ENCODE results near the gene FDPS.

Gene FDPS

DNA sequence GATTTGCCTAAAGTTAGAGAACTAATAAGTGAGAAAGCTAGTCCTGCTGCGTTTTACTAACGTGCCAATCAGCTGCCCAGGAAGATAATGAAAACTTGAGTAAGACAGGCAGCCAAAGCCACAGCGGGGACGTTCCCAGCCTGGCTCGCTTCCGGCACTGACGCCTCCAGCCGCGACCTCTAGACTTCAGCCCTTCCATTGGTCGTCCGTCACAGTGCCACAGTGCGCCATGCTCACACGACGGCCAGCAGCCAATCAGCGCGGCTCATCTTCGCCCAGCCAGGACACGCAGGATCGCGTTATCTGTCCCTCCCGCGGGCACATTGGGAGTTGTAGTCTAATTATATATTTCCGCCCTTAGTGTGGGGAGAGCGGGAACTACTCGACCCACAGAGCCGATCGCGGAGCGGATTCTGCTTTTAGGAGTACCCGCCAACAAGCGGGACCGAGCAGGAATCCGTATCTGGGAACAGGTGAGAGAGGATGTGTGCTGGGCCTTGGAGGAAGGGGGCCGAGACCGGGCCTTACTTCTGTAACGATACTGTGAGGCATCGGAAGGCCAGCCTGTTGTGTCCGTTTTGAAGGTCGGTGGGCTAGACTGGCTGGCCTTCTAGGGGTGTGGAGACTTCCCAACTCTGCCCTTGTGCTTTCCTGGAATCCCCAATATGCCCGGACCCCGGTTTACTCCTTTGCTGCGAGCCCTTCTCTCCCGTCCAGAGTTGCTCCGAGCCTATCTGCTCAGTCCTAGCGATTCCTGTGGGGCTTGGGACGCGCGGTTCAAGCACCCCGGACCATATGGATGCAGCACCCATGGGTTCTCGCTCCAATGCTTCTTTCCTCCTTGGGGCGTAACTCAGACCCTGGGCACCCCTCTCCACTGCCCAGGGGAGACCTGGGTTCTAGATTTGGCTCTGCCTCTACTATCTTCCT is at the start of gene FDPS:
Gene FDPS, plus strand, starts transcription at position 374 of the 930 bp plus-strand sequence. CDS start 924 bp downstream, outside the sequence.
- peak; percentile 82 to 94 (median 92) for DNase-seq (ENCODE audit: low read depth in 3 of 3, low spot score in 1 of 3)

DNA sequence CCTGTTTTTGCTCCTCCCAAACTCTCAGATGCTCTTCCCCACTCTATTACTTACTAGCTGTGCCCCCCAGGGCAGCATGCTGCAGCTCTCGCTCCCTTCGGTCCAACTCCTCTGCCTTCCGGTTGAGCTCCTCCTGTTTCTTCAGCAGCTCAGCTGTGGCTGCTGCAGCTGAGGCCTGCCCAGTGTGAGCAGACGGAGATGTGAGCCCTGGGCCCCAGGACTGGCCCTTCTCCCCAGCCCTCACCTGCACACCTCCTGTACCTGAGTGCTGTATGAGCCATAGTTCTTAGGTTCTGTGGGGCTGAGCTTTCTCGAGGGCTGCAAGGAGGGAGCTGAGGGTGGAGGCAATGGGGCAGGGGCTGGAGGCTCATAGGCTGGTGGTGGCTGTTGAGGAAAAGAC is 48.4 kb upstream of the FDPS start:
- DNase-seq (ENCODE audit: low read depth in 3 of 3, low spot score in 1 of 3): no peak

DNA sequence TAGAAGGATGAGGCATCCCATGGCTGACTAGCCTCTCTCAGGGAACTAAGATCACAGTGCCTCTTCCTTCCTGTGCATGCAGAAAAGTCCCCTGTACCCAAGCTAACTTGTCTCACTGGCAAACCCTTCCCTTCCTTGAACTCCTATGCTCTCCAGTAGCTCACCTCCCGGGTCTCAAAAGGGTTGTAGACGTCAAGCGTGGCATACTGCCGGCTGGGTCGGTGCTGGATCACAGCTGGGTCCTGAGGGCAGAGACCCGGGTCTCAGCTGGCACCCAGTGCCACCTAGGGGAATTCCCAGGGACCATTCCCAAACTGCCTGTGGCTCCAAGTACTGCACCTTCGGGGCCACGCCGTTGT is 47.2 kb upstream of the FDPS start:
- DNase-seq (ENCODE audit: low read depth in 3 of 3, low spot score in 1 of 3): no peak

DNA sequence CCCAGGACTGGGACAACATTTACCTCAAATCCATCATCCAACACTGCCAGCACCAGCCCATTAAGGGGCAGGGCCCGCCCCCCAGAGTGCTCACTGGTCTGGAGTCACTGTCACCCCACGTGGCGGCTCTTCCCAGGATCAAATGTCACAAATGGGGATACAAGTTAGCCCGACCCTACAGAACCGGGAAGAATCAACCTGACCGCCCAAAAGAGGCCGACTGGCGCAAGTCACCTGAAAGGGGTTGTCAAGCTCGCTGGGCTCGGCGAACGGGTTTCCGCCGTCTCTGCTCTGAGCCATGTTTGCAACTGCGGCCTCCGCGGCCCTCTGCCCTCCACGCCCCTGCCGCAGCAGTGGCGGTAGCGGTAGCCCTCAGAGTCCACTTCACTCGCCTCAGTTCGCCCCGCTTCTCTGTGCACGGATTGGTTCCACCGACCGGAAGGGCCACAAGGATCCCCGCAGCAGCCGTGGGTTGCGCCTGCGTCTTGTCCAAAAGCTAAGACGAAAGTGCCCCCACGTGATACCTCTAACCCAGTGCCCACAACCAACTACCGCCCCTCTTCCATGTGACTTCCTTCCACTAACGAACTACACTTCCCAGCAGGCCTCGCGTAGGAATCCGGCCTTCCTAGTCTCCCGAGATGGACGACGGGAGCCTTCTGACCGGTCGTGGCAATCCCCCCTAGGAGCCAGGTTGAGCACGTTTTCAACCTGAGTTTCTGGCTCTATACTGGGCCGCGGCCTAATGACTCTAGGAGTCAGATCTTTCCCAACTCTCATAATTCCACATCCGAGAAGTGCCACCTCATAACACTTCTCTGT is 46.6 kb upstream of the FDPS start, which contains the start of gene SCAMP3:
Gene SCAMP3, minus strand, starts transcription at position 509 of the 822 bp plus-strand sequence. Its CDS starts 209 bp downstream, at position 300.
- DNase-seq (ENCODE audit: low read depth in 3 of 3, low spot score in 1 of 3): peak; percentile 63 to 74 (median 65)

DNA sequence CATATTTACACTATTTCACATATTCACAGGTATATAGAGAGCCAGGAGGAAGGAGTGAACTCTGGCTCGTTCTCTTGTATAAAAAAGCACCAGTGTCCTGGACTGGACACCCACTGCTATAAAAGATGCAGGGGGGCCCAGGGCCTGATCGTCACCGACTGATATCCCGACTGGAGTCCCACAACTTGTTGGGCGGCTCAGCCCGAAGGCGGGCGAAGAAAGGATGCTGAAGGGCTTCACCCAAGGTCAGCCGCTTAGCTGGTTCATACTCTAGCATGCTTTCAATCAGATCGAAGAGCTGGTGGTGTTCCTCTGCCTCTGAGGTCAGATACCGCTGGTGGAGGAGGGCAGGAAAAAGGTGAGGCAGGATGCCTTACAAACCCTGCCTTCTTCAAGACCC is 45.6 kb upstream of the FDPS start:
- no peak for DNase-seq (ENCODE audit: low read depth in 3 of 3, low spot score in 1 of 3)

DNA sequence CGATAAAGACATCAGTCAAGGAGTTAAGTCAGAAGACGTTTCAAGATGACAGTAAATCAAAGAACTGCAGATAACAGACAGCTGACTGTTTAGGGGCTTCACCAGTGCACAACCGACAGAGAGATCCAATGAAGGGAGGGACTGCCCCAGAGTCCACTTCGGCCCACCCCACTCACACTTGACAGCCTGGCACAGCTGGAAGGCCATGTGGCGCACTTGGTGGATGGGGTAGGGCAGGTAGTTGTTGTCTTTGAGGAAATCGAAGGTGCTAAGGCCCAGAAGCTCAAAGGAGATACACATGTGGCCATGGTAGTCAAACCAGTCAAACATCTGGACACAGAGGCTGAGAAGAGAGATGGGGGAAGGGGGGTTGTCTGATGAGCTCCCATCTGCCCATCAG is 42.1 kb upstream of the FDPS start:
- DNase-seq (ENCODE audit: low read depth in 3 of 3, low spot score in 1 of 3): no peak

DNA sequence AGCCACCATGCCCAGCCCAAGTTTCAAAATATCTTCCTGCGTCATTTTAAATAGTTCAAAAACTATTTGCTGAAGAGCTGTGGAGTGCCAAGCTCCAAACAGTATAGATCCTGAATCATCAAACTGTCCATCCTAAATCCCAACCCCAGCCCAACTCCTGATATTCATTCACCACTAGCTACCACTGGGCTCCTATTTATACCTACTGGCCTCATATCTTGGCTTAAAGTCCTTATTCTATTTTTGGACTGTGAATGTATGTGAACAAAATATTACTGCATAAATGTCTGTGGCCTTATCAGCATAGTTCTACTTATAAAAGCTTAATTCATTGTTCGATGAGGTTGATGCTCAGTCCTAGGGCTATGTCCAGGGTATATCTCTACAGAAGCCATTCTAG is 41.3 kb upstream of the FDPS start:
- no peak for DNase-seq (ENCODE audit: low read depth in 3 of 3, low spot score in 1 of 3)

DNA sequence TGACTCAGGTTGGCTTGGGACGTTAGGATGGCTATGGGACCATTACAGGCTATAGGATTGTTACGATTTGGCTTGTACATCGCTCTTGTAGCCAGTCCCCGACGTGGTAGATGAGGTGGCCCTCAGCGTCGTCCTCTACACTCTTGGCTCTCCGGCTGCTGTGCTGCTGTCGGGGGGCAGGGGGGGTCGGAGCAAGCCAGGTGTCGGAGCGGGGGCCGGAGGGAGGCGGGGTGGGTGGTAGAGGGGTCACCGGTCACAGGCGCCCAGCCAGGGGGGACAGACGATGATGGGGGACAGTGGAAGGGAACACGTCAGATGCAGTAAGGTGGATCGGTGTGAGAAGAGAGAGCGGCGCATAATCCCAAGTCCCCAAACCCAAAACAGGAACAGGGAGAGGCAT is 40.0 kb upstream of the FDPS start:
- no peak for DNase-seq (ENCODE audit: low read depth in 3 of 3, low spot score in 1 of 3)

DNA sequence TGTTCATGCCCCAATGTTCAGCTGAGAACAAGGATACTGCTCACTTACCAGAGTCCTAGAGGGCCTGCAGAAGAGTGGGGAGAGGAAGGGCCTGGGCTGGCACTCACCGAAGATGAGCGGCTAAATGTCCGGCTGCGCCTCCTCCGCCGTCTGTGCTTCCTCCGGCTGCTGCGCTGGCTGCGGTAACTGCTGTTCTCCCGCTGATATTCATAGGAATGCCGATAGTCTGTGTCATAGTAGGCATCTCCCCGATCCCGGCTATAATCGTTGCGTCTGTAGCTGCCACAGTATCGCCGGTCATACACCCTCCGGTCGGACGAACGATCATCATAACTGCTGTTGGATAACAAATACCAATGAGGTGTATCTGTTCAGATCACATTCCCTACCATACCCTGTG is 39.3 kb upstream of the FDPS start:
- DNase-seq (ENCODE audit: low read depth in 3 of 3, low spot score in 1 of 3): no peak

DNA sequence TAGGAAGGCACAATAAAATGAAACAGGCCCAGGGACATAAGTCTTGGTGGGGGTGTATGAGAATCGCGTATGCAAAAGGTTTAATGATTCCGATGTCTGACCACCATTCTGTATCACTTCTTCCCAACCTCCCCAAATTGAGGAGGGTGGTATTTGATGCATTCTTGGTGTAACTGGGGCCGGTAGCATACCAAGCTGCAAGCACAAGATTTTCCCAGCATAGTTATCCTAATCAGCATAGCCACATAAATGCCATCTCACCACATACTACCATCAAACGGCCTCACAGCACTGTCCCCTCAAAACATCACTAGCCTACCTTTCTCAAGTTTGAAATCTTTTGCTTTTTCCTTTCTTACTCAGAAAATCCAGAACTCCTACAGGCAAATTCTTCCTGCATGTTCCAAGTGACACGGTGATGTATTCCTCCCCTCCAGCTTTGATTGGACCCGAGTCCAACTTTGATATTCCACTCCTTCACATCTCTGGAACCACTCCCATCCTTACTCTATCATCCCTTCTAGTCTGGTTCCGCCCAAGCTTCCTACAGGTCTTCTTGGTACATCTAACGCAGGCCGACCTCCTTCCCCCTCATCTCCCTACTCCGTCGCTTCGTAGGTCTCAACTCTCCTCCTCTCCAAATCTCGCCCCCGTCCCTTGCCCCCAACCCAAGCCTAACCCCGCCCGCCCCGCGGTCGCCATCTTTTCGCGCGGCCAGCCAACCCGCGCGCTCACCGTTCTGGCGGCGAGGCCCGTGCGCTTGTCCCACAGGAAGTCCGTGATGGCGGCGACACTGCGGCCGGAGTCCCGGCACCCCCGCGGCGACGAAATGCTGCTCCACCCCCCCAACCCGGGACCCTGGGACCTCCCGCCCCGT is 36.0 kb upstream of the FDPS start:
- no peak for DNase-seq (ENCODE audit: low read depth in 3 of 3, low spot score in 1 of 3)

DNA sequence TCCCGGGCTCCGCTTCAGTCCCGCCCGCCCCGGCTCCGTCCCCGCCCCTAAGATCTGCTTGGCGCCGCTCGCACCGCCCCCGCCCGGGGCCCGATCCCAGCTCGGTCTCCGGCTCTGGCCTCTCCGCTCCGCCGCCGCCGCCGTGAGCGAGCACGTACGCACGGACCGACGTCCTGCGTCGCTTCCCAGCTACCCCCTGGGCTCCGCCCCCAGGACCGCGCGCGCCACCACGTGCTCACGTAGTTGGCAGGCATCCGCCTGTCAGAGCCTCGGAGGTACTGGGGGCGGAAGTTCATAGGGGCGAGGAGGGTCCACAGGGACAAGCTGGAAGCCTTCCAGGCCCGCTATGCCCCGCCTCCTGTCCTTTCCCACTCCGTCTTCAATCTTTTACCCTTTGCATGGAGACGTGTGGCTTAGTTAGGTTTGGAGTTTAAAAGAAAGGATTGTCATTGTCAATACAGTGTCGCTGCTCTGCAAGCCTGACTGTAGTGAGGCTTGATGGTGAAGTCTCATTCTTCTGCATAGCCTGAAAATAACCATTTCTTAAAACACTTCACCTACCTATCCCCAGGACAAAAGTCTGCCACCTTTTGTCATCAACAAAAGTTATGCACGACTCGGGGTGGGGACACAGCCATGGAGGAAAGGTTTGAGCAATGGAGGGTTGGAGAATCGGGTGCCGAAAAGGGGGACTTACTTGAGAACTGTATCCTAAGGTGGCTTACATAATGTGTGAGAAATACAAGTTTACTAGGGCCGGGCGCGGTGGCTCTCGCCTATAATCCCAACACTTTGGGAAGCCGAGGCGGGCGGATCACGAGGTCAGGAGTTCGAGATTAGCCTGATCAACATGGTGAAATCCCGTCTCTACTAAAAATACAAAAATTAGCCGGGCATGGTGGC is 35.1 kb upstream of the FDPS start, which contains the start of gene CLK2:
Gene CLK2, minus strand, starts transcription at position 162 of the 903 bp plus-strand sequence. CDS start 2,527 bp downstream, outside the sequence.
- peak; percentile 74 to 91 (median 84) for DNase-seq (ENCODE audit: low read depth in 3 of 3, low spot score in 1 of 3)

DNA sequence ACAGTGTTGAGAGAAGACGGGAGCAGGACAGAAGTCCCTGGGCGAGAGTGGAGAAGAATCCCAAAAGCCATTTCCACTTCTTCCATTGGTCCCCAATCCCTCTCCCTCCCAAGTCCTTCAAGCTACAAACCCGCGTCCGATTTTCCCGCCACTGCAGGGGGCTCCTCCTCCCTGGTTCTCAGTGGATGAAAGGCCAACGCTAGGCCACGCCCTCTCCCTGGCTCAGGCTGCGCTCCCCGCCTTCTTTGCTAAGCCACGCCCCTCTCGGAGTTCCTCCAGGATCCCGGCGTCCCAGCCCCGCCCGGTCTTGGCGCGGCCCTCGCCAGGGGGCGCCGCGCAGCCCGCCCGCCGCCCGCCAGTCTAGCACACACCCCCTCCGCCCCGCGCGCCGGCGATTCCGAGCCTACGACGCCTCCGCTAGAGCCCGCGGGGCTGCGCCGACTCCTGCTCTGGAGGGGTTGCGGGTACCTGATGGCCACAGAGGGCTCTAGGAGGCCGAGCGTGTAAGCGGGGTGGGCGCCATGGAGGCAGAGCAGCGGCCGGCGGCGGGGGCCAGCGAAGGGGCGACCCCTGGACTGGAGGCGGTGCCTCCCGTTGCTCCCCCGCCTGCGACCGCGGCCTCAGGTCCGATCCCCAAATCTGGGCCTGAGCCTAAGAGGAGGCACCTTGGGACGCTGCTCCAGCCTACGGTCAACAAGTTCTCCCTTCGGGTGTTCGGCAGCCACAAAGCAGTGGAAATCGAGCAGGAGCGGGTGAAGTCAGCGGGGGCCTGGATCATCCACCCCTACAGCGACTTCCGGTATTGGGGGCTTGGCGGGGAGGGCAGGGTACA is 31.4 kb upstream of the FDPS start, which contains the start of gene HCN3:
Gene HCN3, plus strand, starts transcription at position 394 of the 832 bp plus-strand sequence. Its CDS starts 128 bp downstream, at position 522.
- DNase-seq (ENCODE audit: low read depth in 3 of 3, low spot score in 1 of 3): peak; percentile 74 to 88 (median 82)

DNA sequence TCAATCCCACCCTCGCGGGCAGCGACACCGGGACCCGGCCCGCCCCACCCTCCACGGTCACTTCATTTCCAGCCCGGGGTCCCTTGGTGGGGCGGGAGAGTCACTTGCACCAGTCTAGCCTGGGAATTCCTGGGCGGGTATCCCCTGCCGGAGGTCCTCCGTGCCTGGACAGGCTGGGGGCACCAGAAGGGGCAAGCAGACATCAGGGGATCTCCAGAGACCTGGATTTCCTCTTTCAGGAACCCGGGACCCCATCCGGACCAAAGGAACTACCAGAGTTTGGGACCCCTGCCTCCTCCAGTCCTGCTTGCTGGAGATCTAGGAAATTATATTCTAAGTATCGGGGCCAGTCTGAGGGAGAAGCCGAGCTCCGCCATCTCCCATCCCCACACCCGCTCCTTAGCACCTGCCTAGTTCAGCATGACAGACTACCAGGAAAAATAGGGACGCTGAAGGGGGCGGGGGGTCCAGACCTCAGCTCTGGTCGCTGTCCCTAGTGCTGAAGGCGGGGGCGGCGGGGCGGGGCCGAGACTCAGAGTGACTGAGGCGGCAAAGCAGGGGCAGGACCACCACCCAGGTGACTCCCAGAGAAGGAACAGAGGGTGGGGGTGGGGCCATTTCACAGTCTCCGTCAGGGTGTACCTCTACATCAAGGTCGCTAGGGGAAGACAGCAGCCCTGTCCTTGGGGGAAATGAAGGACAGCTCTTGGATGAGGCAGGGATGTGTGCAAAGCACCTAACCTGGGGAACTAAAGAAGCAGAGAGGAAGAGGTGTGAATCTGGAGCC is 30.6 kb upstream of the FDPS start:
- DNase-seq (ENCODE audit: low read depth in 3 of 3, low spot score in 1 of 3): peak; percentile 35 to 73 (median 40)

DNA sequence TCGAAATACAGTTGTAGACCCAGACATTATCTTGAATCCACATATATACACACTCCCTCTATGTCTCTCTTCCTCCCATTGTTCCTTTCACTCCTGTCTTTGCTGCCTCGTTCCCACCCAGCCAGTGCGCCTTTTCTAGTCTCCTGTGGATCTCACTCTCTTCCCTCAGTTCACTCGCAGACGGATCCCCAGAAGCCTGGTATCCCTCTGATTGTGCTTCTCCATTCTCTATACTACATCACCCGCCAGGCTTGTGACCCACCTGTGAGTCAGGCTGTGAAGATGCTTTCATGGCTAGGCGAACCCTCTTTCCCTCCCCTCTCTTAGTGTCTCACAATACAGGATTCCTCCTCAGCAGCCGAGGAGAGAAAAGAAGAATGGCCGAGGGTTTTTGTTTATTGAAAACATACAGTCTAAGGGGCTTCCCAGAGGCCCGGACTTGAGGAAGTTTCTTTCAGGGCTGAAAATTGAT is 29.9 kb upstream of the FDPS start:
- no peak for DNase-seq (ENCODE audit: low read depth in 3 of 3, low spot score in 1 of 3)

DNA sequence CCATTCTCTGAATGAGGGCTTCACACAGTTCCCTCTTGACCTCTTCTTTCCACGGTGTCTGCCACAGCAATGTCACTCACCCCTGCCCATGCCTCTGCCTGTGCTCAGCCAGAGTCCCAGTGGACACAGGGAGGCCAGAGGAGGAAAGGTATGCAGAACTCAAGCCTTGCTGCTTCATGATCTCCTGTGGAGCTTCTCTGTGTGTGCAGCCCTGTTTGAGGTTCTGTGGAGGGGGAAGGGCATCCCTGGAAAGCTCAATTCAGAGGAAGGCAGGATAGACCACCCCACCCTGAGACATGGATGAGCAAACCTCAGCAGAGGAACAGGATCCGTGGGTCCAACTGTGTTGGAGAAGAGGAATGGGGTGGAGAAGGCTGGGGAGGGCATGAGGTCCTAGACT is 29.4 kb upstream of the FDPS start:
- no peak for DNase-seq (ENCODE audit: low read depth in 3 of 3, low spot score in 1 of 3)

DNA sequence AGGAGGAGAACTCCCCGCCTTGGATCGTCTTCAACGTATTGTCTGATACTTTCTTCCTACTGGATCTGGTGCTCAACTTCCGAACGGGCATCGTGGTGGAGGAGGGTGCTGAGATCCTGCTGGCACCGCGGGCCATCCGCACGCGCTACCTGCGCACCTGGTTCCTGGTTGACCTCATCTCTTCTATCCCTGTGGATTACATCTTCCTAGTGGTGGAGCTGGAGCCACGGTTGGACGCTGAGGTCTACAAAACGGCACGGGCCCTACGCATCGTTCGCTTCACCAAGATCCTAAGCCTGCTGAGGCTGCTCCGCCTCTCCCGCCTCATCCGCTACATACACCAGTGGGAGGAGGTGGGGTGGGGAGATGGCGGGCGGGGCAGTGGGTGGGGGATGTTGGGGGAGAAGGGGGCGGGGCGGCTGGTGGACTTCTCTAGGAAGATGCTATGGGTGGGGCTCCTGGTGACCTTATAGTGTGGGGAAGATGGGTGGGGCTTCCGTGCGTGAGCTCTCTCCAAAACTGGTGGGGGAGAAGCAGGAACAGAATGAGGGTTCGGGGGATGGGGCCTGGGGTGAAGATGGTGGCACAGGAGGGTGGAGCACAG is 26.1 kb upstream of the FDPS start:
- DNase-seq (ENCODE audit: low read depth in 3 of 3, low spot score in 1 of 3): no peak

DNA sequence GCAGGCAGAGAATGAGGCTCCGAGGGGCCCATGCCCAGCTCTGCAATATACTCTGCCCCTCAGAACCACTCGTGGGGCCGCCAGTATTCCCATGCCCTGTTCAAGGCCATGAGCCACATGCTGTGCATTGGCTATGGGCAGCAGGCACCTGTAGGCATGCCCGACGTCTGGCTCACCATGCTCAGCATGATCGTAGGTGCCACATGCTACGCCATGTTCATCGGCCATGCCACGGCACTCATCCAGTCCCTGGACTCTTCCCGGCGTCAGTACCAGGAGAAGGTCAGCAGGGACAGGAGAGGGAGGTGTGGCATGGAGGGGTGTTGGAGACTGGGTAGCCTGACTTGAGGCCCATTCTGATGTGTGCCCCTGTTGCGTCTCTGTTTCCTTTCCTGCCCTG is 24.2 kb upstream of the FDPS start:
- no peak for DNase-seq (ENCODE audit: low read depth in 3 of 3, low spot score in 1 of 3)
